Smooth muscle cell of bladder (primary cell): ENCODE measurements around the gene ZNF513. TPM values are rescaled to one million over a fixed set of nuclear protein-coding genes. Genes with fewer than 3 reads are reported as not detected.

Experiments used
- total RNA-seq: library from RNA; depleted of rRNA; stranded (reverse); fragments of >200 nt; gene quantifications from 2 replicates; pipeline ENCODE4 v1.2.3, GENCODE V29; 2014

Gene ZNF513, protein sequence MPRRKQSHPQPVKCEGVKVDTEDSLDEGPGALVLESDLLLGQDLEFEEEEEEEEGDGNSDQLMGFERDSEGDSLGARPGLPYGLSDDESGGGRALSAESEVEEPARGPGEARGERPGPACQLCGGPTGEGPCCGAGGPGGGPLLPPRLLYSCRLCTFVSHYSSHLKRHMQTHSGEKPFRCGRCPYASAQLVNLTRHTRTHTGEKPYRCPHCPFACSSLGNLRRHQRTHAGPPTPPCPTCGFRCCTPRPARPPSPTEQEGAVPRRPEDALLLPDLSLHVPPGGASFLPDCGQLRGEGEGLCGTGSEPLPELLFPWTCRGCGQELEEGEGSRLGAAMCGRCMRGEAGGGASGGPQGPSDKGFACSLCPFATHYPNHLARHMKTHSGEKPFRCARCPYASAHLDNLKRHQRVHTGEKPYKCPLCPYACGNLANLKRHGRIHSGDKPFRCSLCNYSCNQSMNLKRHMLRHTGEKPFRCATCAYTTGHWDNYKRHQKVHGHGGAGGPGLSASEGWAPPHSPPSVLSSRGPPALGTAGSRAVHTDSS
- total RNA-seq: 6.5 and 7.0 TPM in 2 replicates

DNA sequence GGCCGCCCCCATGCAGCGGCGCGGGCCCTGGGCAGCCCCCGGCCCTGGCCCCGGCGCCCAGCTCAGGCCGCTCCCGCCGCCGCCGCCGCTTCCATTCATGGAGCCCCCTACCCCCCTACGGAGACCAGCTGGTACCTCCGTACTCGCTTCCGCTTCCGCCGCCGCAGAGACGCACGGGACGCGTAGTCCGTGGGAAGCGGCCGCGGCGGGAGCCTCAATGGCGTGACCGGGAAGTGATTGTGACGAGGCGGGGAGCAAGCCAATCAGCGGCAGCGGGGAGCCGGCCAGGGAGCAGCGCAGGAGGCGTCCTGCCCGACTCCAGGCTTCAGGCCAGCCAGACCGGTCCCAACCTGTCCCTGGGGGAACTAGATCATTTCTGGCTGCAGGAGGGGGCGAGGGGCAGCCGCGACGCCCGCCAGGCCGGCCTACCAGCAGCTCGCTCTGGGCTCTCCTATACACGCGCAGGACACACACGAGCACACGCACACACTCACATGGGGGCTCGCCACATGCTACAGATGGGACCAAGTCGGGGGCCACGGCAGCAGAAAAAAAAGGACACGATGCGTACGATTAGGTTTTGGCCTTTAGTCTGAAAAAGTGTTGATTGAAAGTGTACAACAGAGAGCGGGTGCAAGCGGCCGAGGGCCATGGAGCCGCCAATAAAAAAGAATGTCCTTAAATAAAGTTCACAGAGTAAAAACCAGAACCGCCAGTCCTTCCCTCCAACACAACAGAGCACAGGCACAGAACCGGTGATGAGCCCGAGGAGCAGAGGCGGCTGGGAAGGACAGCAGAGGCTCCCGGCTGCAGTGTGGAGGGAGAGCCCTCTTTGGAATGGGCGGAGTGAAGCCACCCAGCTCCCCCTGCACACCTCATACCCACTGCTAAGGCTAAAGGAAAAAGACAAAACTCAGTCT is at the start of gene ZNF513:
ZNF513 (minus strand) TSS at position 109 of the 920 bp plus-strand sequence. CDS start 208 bp downstream, outside the sequence.

DNA sequence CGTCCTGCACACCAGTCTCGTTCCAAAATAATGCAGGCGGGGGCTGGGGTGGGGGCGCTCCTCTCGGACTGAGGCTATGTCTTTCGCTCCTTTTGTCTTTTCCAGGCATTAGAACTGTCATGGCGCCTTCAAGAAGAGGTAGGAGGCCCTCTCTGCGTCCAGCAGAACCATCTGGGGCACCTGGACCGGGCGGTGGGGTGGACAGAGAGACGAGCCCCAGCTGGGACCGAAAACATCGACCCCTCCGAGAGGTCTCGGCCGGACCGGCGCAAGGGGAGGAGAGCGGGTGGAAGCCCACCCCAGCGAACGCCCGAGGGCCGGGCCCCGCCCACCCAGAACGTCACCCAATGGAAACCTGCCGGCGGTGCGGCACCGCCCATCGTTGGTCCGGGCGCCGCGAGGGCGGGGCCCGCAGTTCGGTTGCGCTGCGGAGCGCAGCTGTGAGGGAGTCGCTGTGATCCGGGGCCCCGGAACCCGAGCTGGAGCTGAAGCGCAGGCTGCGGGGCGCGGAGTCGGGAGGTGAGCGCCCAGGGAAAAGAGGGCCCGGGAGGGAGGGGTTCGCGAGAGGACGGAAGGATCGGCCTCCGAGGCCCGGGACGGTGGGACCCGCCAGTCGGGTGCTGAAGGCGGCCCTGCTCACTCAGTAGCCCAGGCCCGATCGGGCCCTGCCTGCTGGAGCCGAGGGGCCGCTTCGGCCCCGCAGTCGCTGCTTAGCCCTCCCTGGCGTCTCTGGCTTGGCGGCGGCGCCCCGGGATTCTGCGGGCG is 47.9 kb upstream of the ZNF513 start, which contains the start of gene NRBP1:
NRBP1 (plus strand) TSS at position 419 of the 765 bp plus-strand sequence. CDS start 4,643 bp downstream, outside the sequence.

DNA sequence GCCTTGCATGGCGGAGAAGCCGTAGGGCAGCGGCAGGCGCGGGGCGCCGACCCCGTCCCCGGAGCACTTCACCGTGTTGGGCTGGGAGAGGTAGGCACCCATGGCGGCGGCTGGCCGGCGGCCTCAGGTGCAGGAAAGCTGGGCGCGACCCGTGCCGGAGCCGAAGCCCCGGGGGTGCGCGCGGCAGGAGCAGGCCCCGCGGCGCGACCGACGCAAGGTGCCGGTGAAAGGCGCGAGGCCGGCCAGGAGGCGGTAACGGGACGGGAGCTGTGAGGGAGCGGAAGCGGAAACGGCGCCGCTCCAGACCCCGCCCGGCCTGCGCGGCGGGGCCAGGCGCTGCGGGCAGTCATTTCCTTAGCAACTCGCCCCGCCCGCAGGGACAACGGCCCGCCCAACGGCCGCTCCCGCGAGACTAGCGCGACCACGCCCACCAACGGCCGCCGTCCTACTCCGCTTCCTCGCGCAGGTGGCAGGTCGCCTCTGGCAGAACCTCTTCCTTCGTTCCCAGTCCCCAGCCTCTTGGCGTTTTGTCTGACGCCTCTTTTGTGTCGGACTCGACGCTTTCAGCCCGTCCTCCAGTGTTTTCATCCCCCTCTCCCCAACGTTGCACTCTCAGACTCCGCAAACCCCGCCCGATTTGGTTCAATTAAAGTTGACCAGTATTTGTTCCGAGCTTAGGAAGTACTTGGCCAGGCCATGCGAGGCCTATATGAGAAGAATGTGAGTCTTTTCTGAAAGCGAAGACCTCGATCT is 29.0 kb upstream of the ZNF513 start, which contains the start of gene PPM1G:
PPM1G (minus strand) TSS at position 271 of the 753 bp plus-strand sequence; CDS start at position 102, 169 bp downstream.

DNA sequence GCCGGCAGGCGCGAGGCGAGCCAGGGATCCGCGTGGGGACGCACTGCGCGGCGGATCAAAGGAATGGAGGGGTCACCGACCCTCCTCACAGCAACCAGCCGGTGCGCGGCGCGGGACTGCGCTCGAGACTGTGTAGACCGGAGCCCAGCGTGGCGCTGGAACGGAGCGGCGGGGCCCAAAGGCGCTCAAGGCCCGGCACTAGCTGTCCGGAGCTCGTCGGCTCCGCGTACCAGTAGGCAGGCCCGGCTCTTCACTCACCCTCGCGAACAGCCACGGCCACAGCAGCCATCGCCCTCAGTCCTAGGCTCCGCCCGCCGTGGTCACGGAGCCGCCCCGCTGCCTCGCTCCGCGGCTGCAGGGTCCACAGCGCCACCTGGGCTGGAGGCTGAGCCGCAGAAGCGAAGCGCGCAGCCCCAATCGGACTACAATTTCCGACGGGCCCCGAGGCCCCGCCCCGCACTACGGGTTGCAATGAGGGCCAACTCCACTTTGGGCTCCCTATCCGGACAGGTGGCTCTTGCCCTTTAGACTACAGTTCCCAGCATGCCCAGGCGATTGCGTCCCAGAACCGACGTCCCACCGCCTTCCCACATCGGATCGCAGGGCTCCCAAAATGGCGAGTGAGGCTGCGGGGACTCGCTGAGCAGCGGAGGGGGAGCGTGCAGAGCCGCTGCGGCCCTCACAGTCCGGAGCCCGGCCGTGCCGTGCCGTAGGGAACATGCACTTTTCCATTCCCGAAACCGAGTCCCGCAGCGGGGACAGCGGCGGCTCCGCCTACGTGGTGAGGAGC is 10.3 kb downstream of the ZNF513 start, which contains the start of the genes EIF2B4 and SNX17:
EIF2B4 (minus strand) TSS at position 313 of the 790 bp plus-strand sequence; CDS start at position 289, 24 bp downstream.
SNX17 (plus strand) TSS at position 591 of the 790 bp plus-strand sequence; CDS start at position 719, 128 bp downstream.

DNA sequence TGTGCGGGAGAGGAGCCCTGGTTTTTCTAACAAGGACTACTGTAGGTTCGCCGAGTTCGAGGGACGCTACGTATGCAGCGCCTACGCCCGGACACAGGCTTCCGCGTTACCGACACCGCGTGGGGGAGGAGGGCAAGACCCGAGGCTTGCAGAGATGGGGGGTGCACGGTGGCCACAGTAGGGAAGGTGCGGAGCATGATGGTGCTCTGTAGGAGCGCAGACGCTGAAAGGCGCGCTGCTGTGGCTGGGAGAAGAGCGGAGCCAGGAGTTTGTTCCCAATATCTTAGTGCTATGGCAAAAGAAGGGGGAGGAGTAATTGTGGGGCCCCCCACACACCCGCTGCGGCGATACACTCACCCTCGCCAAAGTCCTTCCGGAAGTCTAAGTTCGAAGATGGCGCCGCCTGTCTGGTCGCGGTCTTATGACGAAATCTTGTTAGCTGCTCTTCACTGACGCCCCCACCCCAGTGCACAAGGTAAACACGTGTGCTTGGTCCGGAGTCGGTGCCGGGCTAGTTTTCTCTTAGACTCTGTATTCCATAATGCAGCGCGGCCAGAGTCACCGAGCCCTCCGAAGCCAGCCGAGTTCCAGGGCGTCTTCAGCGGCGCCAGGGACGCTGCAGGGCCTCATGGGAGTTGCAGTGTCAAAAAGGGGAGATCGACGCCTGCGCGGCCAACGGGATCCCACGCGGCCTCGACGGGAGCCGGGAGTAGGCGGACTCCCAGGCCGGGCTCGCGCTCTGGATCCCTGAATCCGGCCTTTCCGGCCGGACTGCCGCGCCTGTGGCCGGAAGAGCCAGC is 24.0 kb downstream of the ZNF513 start, which contains the start of gene GTF3C2:
GTF3C2 (minus strand) TSS at position 383 of the 800 bp plus-strand sequence. CDS start 13,210 bp downstream, outside the sequence.

Other genes starting within 250 kb of the ZNF513 start
- 49.1 and 56.2 TPM in 2 replicates for gene PREB, start 246.1 kb downstream of the ZNF513 start, total RNA-seq
- not detected in 2 replicates for gene PRR30, start 241.3 kb downstream of the ZNF513 start, total RNA-seq
- gene TCF23, start 231.7 kb downstream of the ZNF513 start, total RNA-seq: not detected in 2 replicates
- gene ATRAID, start 168.7 kb downstream of the ZNF513 start, total RNA-seq: 247 and 248 TPM in 2 replicates
- 11.5 and 14.7 TPM in 2 replicates for gene SLC5A6, start 168.5 kb downstream of the ZNF513 start, total RNA-seq
- 19.6 and 28.0 TPM in 2 replicates for gene CAD, start 163.4 kb downstream of the ZNF513 start, total RNA-seq
- under 0.01 TPM in 1 of 2 replicates, not detected in the other for gene SLC30A3, start 117.7 kb downstream of the ZNF513 start, total RNA-seq
- not detected in 2 replicates for gene DNAJC5G, start 105.3 kb downstream of the ZNF513 start, total RNA-seq
- gene TRIM54, start 98.3 kb downstream of the ZNF513 start, total RNA-seq: 0.14 TPM in 1 of 2 replicates, not detected in the other
- 0.14 and 0.83 TPM in 2 replicates for gene UCN, start 72.3 kb downstream of the ZNF513 start, total RNA-seq
- 59.4 and 68.0 TPM in 2 replicates for gene MPV17, start 57.6 kb downstream of the ZNF513 start, total RNA-seq
- gene GTF3C2, start 24.0 kb downstream of the ZNF513 start, total RNA-seq: 18.2 and 21.4 TPM in 2 replicates
- gene EIF2B4, start 10.4 kb downstream of the ZNF513 start, total RNA-seq: 30.0 and 33.3 TPM in 2 replicates
- gene SNX17, start 10.1 kb downstream of the ZNF513 start, total RNA-seq: 138 and 143 TPM in 2 replicates
- gene PPM1G, start 28.9 kb upstream of the ZNF513 start, total RNA-seq: 63.6 and 67.7 TPM in 2 replicates
- gene NRBP1, start 47.9 kb upstream of the ZNF513 start, total RNA-seq: 89.6 and 102 TPM in 2 replicates
- 0.18 TPM in 1 of 2 replicates, not detected in the other for gene KRTCAP3, start 61.6 kb upstream of the ZNF513 start, total RNA-seq
- gene IFT172, start 109.0 kb upstream of the ZNF513 start, total RNA-seq: 27.2 and 33.1 TPM in 2 replicates
- 11.9 and 14.0 TPM in 2 replicates for gene FNDC4, start 114.5 kb upstream of the ZNF513 start, total RNA-seq
- gene GCKR, start 116.1 kb upstream of the ZNF513 start, total RNA-seq: 0.14 and 0.55 TPM in 2 replicates
- gene ZNF512, start 202.3 kb upstream of the ZNF513 start, total RNA-seq: 11.1 and 12.4 TPM in 2 replicates
- 1.3 TPM in 2 replicates for gene CCDC121, start 248.3 kb upstream of the ZNF513 start, total RNA-seq
- gene GPN1, start 248.3 kb upstream of the ZNF513 start, total RNA-seq: 22.6 and 26.2 TPM in 2 replicates